ENCODE results near the gene CTF1.
"Not testable (repeated sequence)": the region's sequence is repeated elsewhere in the genome, so short reads cannot be mapped to it uniquely, and the experiment has no call there.

CTF1 gene

GRCh38 chr16:30888856-30889499 lies 7.4 kb upstream of the CTF1 start:
- no peak for DNase-seq

- DNase-seq, result no peak
These were observed 6.7 kb upstream of the CTF1 start for GRCh38 chr16:30889721-30890120.

- not testable (repeated sequence) for DNase-seq
These were observed 5.2 kb upstream of the CTF1 start for GRCh38 chr16:30891043-30891823.

- no peak for DNase-seq
These were observed 3.6 kb upstream of the CTF1 start for GRCh38 chr16:30892670-30893416.

GRCh38 chr16:30893417-30893743 lies 3.0 kb upstream of the CTF1 start:
- peak; percentile 27 for DNase-seq

- DNase-seq, result peak; percentile 93
These were observed 2.5 kb upstream of the CTF1 start, which contains the start of gene BCL7C for GRCh38 chr16:30893744-30894539. Gene BCL7C, minus strand, starts transcription at chr16:30894077. Its CDS starts 133 bp downstream, at chr16:30893944.

GRCh38 chr16:30894540-30895368 lies 1.7 kb upstream of the CTF1 start:
- no peak for DNase-seq

- no peak for DNase-seq
These were observed 670 bp upstream of the CTF1 start for GRCh38 chr16:30895627-30896260.

- DNase-seq, result peak; percentile 89
These were observed 697 bp downstream of the CTF1 start for GRCh38 chr16:30896889-30897733.

- no peak for DNase-seq
These were observed 3.4 kb downstream of the CTF1 start for GRCh38 chr16:30899794-30900193.

- DNase-seq, result no peak
These were observed 4.2 kb downstream of the CTF1 start for GRCh38 chr16:30900588-30900987.

- peak; percentile 19 for DNase-seq
These were observed 5.0 kb downstream of the CTF1 start for GRCh38 chr16:30901201-30902028.

- peak; percentile 69 for DNase-seq
These were observed 5.9 kb downstream of the CTF1 start for GRCh38 chr16:30902029-30902972.

GRCh38 chr16:30903002-30903401 lies 6.6 kb downstream of the CTF1 start:
- peak; percentile 34 for DNase-seq

- DNase-seq, result peak; percentile 28
These were observed 7.2 kb downstream of the CTF1 start for GRCh38 chr16:30903596-30903995.

GRCh38 chr16:30904114-30904780 lies 7.8 kb downstream of the CTF1 start:
- DNase-seq, result no peak

- no peak for DNase-seq
These were observed 10.7 kb downstream of the CTF1 start for GRCh38 chr16:30907064-30907463.

Data from activated CD4-positive, alpha-beta T cell treated with anti-CD3 and anti-CD28 coated beads, Interleukin-2, Interleukin-6, amounts not matched to agents 100 ng/mL and 50 ng/mL, durations not matched to agents 16 hours and 8 hours (primary cell).